Measurements from ENCODE around the gene MAN2A1.

DNA sequence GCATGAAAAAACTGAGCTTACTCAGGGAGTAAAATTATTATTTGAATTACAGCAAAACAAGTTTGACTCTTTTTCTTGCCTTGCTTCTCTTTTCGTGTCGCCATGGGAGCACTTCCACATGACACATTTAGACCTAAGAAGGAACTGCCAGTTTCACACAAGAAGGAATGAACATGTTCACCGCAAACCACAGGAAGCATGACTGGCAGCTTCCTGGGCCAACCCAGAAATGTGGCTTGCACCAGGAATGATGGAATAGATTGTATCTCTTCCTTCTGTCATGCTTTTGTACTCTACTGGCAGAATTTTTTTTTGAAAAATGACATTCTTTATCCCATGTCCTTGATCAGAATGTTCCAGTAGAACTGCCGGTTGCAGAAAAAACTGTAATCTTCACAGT, 32.9 kb upstream of the MAN2A1 start:
- TF ChIP-seq, protein P1, sequence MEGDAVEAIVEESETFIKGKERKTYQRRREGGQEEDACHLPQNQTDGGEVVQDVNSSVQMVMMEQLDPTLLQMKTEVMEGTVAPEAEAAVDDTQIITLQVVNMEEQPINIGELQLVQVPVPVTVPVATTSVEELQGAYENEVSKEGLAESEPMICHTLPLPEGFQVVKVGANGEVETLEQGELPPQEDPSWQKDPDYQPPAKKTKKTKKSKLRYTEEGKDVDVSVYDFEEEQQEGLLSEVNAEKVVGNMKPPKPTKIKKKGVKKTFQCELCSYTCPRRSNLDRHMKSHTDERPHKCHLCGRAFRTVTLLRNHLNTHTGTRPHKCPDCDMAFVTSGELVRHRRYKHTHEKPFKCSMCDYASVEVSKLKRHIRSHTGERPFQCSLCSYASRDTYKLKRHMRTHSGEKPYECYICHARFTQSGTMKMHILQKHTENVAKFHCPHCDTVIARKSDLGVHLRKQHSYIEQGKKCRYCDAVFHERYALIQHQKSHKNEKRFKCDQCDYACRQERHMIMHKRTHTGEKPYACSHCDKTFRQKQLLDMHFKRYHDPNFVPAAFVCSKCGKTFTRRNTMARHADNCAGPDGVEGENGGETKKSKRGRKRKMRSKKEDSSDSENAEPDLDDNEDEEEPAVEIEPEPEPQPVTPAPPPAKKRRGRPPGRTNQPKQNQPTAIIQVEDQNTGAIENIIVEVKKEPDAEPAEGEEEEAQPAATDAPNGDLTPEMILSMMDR (conservative IDR thresholded peaks at IDR 0.05 in 1 of 2, IDR thresholded peaks at IDR 0.05 in 1 of 2; ENCODE audit: low read depth in 1 of 2, low read length in 2 of 2), result no peak
- no peak for TF ChIP-seq EZH2 (IDR thresholded peaks at IDR 0.05; ENCODE audit: low read length, missing control alignments)

All from fibroblast of lung (primary cell).